Right lobe of liver (tissue), 4 donors: Measurements from ENCODE around the gene ZXDB.

Source experiments
- POLR2A ChIP-seq: fragments of 450-650 bp; IDR thresholded peaks from one replicate; pipeline ENCODE4 v1.6.1; 2017; ENCODE audit warnings: antibody characterized with exemption, mild to moderate bottlenecking
- TF ChIP-seq, protein P1 (sequence below), 4 donors: fragments of 200-600 bp in 3 of 4; fragments of 450-650 bp in 1 of 4; IDR thresholded peaks; one replicate each; pipeline versions ENCODE4 v1.5.1 to v1.8.0; 2016 to 2022; ENCODE audit warnings: antibody characterized with exemption in 4 of 4, mild to moderate bottlenecking in 2 of 4
- donor health status: DM: no; HTN: no; CAD: no.
- donor health status: DM: no; HTN: no; CAD: no.
- donor health status: DM: no; HTN: yes; CAD: no.

DNA sequence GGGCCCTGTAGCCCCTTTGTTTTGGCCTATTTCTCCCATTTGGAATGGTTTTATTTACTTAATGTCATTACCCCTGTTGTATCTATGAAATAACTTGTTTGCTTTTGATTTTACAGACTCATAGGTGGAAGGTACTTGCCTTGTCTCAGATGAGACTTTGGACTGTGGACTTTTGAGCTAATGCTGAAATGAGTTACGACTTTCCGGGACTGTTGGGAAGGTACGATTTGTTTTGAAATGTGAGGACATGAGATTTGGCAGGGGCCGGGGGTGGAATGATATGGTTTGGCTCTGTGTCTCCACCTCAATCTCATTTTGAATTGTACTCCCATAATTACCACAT lies 48.8 kb downstream of the ZXDB start:
- TF ChIP-seq, protein P1, sequence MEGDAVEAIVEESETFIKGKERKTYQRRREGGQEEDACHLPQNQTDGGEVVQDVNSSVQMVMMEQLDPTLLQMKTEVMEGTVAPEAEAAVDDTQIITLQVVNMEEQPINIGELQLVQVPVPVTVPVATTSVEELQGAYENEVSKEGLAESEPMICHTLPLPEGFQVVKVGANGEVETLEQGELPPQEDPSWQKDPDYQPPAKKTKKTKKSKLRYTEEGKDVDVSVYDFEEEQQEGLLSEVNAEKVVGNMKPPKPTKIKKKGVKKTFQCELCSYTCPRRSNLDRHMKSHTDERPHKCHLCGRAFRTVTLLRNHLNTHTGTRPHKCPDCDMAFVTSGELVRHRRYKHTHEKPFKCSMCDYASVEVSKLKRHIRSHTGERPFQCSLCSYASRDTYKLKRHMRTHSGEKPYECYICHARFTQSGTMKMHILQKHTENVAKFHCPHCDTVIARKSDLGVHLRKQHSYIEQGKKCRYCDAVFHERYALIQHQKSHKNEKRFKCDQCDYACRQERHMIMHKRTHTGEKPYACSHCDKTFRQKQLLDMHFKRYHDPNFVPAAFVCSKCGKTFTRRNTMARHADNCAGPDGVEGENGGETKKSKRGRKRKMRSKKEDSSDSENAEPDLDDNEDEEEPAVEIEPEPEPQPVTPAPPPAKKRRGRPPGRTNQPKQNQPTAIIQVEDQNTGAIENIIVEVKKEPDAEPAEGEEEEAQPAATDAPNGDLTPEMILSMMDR (IDR thresholded peaks at IDR 0.05) = no peak
- TF ChIP-seq POLR2A = peak; percentile 16
